ENCODE measurements around the gene VEPH1.

The VEPH1 gene

GRCh38 chr3:157526036-157526435 lies 22.8 kb upstream of the VEPH1 start:
- no peak overlapping the region for H2AFZ ChIP-seq (ENCODE audit: low read depth, low read length, severe bottlenecking)
- no peaks in the 10 kb centered on the region for H3K36me3 ChIP-seq (ENCODE audit: low read length)
- H3K27ac ChIP-seq (ENCODE audit: low read depth, low read length) = no peak overlapping the region
- H3K4me2 ChIP-seq (ENCODE audit: low read depth, low read length, poor library complexity, severe bottlenecking) = no peak overlapping the region
- no peaks in the 10 kb centered on the region for H4K20me1 ChIP-seq (ENCODE audit: low read depth, low read length)
- H3K9me2 ChIP-seq (replicated peaks; ENCODE audit: insufficient read depth, low read length) = no peaks in the 10 kb centered on the region
- no peaks in the 10 kb centered on the region for H3K27me3 ChIP-seq (ENCODE audit: low read length)
- no peaks in the 10 kb centered on the region for H3K79me2 ChIP-seq (ENCODE audit: insufficient read depth, low read length)
- no peak overlapping the region for H3K9ac ChIP-seq (ENCODE audit: low read length)
- H3F3A ChIP-seq (ENCODE audit: insufficient read depth) = no peaks in the 10 kb centered on the region
- H3K9me3 ChIP-seq (ENCODE audit: insufficient read depth, low read length) = no peaks in the 10 kb centered on the region
- TF ChIP-seq EZH2phosphoT487 (conservative IDR thresholded peaks at IDR 0.05; ENCODE audit: low read length) = no peak
- TF ChIP-seq, protein P1, sequence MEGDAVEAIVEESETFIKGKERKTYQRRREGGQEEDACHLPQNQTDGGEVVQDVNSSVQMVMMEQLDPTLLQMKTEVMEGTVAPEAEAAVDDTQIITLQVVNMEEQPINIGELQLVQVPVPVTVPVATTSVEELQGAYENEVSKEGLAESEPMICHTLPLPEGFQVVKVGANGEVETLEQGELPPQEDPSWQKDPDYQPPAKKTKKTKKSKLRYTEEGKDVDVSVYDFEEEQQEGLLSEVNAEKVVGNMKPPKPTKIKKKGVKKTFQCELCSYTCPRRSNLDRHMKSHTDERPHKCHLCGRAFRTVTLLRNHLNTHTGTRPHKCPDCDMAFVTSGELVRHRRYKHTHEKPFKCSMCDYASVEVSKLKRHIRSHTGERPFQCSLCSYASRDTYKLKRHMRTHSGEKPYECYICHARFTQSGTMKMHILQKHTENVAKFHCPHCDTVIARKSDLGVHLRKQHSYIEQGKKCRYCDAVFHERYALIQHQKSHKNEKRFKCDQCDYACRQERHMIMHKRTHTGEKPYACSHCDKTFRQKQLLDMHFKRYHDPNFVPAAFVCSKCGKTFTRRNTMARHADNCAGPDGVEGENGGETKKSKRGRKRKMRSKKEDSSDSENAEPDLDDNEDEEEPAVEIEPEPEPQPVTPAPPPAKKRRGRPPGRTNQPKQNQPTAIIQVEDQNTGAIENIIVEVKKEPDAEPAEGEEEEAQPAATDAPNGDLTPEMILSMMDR (IDR thresholded peaks at IDR 0.05; ENCODE audit: insufficient read depth, low read length, poor library complexity, severe bottlenecking) = no peak
- no peak overlapping the region for H3K4me3 ChIP-seq (ENCODE audit: insufficient read depth, low read length, poor library complexity, severe bottlenecking)

GRCh38 chr3:157523814-157524213 lies 20.6 kb upstream of the VEPH1 start:
- no peak overlapping the region for H3K27ac ChIP-seq (ENCODE audit: low read depth, low read length)

GRCh38 chr3:157522648-157523047 lies 19.4 kb upstream of the VEPH1 start:
- no peaks in the 10 kb centered on the region for H3K9me3 ChIP-seq (ENCODE audit: insufficient read depth, low read length)
- no peak for TF ChIP-seq EZH2phosphoT487 (conservative IDR thresholded peaks at IDR 0.05; ENCODE audit: low read length)
- no peaks in the 10 kb centered on the region for H3K79me2 ChIP-seq (ENCODE audit: insufficient read depth, low read length)
- no peaks in the 10 kb centered on the region for H4K20me1 ChIP-seq (ENCODE audit: low read depth, low read length)
- no peak overlapping the region for H3K4me3 ChIP-seq (ENCODE audit: insufficient read depth, low read length, poor library complexity, severe bottlenecking)
- no peaks in the 10 kb centered on the region for H3K27me3 ChIP-seq (ENCODE audit: low read length)
- H3K27ac ChIP-seq (ENCODE audit: low read depth, low read length) = no peak overlapping the region
- H3K9me2 ChIP-seq (replicated peaks; ENCODE audit: insufficient read depth, low read length) = no peaks in the 10 kb centered on the region
- no peak overlapping the region for H3K4me2 ChIP-seq (ENCODE audit: low read depth, low read length, poor library complexity, severe bottlenecking)
- no peak overlapping the region for H3K9ac ChIP-seq (ENCODE audit: low read length)
- H3K36me3 ChIP-seq (ENCODE audit: low read length) = no peaks in the 10 kb centered on the region
- H2AFZ ChIP-seq (ENCODE audit: low read depth, low read length, severe bottlenecking) = no peak overlapping the region
- H3F3A ChIP-seq (ENCODE audit: insufficient read depth) = no peaks in the 10 kb centered on the region

More at GRCh38 chr3:157523814-157524213, 20.6 kb upstream of the VEPH1 start:
- Histone ChIP-seq H3K9ac (ENCODE audit: low read length) (no peak overlapping the region), H2AFZ (ENCODE audit: low read depth, low read length, severe bottlenecking) (no peak overlapping the region), H3K79me2 (ENCODE audit: insufficient read depth, low read length) (no peaks in the 10 kb centered on the region), H3K4me2 (ENCODE audit: low read depth, low read length, poor library complexity, severe bottlenecking) (no peak overlapping the region), H3K27me3 (ENCODE audit: low read length) (no peaks in the 10 kb centered on the region), H3F3A (ENCODE audit: insufficient read depth) (no peaks in the 10 kb centered on the region), H3K9me3 (ENCODE audit: insufficient read depth, low read length) (no peaks in the 10 kb centered on the region), H3K36me3 (ENCODE audit: low read length) (no peaks in the 10 kb centered on the region), H3K4me3 (ENCODE audit: insufficient read depth, low read length, poor library complexity, severe bottlenecking) (no peak overlapping the region), H4K20me1 (ENCODE audit: low read depth, low read length) (no peaks in the 10 kb centered on the region), H3K9me2 (replicated peaks; ENCODE audit: insufficient read depth, low read length) (no peaks in the 10 kb centered on the region)
- TF ChIP-seq EZH2phosphoT487 (conservative IDR thresholded peaks at IDR 0.05; ENCODE audit: low read length) = no peak
- TF ChIP-seq, protein P1 (IDR thresholded peaks at IDR 0.05; ENCODE audit: insufficient read depth, low read length, poor library complexity, severe bottlenecking) = no peak

GRCh38 chr3:157520485-157521150 lies 17.4 kb upstream of the VEPH1 start:
- Histone ChIP-seq H3K4me2 (ENCODE audit: low read depth, low read length, poor library complexity, severe bottlenecking) (no peak overlapping the region), H3K9ac (ENCODE audit: low read length) (no peak overlapping the region), H3F3A (ENCODE audit: insufficient read depth) (no peaks in the 10 kb centered on the region), H3K27ac (ENCODE audit: low read depth, low read length) (no peak overlapping the region), H3K9me3 (ENCODE audit: insufficient read depth, low read length) (no peaks in the 10 kb centered on the region), H3K9me2 (replicated peaks; ENCODE audit: insufficient read depth, low read length) (no peaks in the 10 kb centered on the region), H3K36me3 (ENCODE audit: low read length) (no peaks in the 10 kb centered on the region), H2AFZ (ENCODE audit: low read depth, low read length, severe bottlenecking) (no peak overlapping the region), H3K79me2 (ENCODE audit: insufficient read depth, low read length) (no peaks in the 10 kb centered on the region), H3K4me3 (ENCODE audit: insufficient read depth, low read length, poor library complexity, severe bottlenecking) (no peak overlapping the region), H4K20me1 (ENCODE audit: low read depth, low read length) (no peaks in the 10 kb centered on the region), H3K27me3 (ENCODE audit: low read length) (no peaks in the 10 kb centered on the region)
- TF ChIP-seq, protein P1 (IDR thresholded peaks at IDR 0.05; ENCODE audit: insufficient read depth, low read length, poor library complexity, severe bottlenecking) = no peak
- no peak for TF ChIP-seq EZH2phosphoT487 (conservative IDR thresholded peaks at IDR 0.05; ENCODE audit: low read length)

Measured in SU-DHL-6 (cell line).